ENCODE data around the gene FGB.
A peak's percentile ranks its signal among the peaks of the same experiment; 100 is the strongest.

FGB gene

DNA sequence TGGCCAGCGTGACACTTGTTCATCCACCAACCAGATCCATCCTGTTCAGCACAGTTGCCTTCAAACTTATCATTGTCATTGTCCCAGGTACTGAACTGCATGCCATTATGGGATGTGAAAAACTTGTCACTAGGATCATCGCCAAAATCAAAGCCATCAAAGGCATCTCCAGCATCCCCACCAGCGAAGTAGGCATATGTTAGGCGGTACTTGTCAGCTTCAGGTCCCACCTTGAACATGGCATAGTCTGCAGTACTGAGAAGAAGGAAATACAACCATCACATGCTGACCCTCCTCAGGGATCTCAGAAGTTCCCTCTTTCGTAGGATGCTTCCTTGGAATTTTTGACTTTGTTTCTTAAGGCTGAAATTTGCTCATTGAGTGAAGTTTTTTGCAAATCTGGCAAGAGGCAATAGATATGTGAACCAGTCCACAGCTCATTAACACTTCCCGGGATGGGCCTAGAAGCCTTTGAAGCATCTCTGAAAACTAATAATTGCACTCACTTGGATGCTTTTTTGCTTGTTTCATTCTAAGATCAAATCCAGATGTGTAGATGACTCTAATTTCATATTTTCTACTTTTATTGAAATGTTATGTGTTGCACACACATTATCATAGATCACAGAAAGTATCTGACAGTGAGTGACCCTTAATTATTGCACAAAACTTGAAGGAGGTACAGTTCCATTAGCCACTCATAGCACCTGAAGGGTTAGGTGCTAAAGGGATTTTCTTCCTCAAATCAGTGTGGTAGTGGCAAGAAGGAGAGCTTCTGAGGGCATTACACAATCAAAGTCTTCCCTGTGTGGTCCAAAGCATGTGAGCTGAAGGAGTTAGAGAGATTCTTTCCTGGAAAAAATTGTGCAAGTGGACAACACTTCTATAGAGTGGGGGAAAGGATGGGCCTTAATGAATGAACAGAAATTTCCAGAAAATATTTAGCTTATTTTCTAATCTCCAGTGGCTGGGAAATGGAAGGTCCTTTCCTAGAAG is 44.2 kb downstream of the FGB start:
- H3K4me3 ChIP-seq (ENCODE audit: low read depth, low read length): no peak overlapping the region
- TF ChIP-seq, protein P1, sequence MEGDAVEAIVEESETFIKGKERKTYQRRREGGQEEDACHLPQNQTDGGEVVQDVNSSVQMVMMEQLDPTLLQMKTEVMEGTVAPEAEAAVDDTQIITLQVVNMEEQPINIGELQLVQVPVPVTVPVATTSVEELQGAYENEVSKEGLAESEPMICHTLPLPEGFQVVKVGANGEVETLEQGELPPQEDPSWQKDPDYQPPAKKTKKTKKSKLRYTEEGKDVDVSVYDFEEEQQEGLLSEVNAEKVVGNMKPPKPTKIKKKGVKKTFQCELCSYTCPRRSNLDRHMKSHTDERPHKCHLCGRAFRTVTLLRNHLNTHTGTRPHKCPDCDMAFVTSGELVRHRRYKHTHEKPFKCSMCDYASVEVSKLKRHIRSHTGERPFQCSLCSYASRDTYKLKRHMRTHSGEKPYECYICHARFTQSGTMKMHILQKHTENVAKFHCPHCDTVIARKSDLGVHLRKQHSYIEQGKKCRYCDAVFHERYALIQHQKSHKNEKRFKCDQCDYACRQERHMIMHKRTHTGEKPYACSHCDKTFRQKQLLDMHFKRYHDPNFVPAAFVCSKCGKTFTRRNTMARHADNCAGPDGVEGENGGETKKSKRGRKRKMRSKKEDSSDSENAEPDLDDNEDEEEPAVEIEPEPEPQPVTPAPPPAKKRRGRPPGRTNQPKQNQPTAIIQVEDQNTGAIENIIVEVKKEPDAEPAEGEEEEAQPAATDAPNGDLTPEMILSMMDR (conservative IDR thresholded peaks at IDR 0.05; ENCODE audit: low read depth, low read length): no peak

DNA sequence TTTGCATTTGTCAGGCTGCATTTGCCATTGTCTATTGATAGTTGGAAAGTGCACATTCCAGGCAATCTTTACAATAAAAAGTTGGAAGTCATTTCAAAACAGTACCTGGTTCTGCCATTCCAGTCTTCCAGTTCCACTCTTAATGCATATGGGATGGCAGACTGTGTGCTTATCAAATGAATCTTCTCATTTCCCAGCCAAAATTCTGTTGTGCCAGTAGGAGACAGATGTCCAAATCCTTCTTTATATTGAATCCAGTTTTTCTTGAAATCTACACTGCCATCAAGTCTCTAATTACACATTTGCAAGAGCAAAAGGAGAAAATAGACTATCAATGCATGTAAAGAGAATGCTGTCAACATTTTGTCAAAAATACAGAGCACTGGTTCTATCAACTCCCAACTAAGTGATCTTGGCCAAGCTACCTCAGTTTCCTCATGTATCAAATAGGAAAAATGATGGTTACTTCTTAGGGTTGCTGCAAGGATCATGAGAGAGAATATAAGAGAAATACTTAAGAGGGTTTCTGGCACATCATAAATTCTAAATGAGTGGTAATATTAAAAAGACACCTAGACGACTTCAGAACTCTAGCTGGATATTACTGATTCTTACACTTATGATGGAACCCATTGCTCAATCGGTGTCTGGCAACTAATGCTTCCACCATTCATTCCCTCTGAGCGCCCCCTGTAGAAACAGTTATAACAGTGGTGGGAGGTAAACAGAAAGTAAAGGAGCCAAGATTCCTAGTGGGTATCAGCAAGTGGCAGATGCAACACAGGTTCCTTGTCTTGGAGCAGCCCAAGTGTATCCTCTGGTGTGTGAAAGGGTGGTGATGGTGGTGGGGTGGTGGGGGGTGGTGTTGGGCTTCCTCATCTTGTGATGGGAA is 45.8 kb downstream of the FGB start:
- no peak for DNase-seq (ENCODE audit: low read depth)
- TF ChIP-seq, protein P1 (conservative IDR thresholded peaks at IDR 0.05; ENCODE audit: low read depth, low read length): no peak
- no peak overlapping the region for H3K4me3 ChIP-seq (ENCODE audit: low read depth, low read length)

More for the DNA sequence above, 44.2 kb downstream of the FGB start:
- no peak for DNase-seq (ENCODE audit: low read depth)

DNA sequence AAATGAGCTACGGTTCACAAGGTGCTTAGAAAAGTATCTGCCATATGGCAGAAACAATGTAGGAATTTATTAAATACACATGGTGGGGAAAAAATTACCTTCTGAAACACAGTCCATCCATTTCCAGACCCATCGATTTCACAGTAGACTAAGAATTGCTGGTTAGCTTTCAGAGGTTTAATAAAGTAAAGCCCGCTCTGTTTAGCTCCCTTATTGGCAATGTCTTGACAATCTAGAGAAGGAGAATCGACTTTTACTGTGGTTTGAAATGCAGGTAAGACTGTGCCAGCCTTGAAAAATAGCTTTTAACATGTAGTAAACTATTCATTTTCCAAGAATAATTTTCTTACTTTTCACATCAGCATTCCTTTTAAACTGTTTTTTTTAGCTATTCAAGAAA is 46.7 kb downstream of the FGB start:
- H3K4me3 ChIP-seq (ENCODE audit: low read depth, low read length): no peak overlapping the region
- TF ChIP-seq, protein P1 (conservative IDR thresholded peaks at IDR 0.05; ENCODE audit: low read depth, low read length): no peak
- no peak for DNase-seq (ENCODE audit: low read depth)

DNA sequence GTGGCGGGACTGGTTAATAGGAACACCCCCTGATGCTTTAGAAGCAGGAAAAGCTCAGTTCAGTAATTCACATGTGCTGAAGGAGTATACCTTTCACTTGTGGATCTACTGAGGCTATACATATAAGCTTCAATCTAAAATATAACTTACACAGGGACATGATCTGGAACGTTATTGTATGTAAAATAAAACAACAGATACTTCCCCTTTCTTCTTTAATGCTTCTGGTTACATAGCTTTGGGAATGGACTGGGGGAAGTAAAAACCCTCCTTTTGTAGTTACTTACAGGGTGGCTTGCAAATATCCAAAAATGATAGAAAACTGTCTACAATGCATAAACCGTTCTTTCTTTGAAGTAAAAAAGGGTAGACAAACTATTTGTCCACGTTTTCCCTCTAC is 47.8 kb downstream of the FGB start:
- no peak overlapping the region for H3K4me3 ChIP-seq (ENCODE audit: low read depth, low read length)
- no peak for DNase-seq (ENCODE audit: low read depth)
- TF ChIP-seq, protein P1 (conservative IDR thresholded peaks at IDR 0.05; ENCODE audit: low read depth, low read length): no peak

DNA sequence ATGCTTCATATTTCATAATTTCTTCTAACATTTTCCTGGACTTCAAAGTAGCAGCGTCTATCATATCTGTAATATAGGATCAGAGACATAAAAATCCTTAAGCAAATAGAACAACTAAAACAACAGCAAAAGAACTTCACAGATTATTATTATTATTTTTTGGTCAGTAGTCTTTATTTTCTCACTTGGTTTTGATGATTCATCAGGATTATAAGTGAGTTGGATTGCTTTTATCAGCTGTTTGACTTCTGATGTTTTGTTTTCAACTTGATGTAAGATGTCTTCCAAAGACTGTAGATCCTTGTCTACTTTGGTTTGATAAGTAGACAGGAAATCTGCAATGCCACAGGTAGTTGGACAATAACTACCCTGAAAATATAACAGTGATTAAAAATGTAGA is 49.0 kb downstream of the FGB start:
- no peak for DNase-seq (ENCODE audit: low read depth)
- no peak overlapping the region for H3K4me3 ChIP-seq (ENCODE audit: low read depth, low read length)
- TF ChIP-seq, protein P1 (conservative IDR thresholded peaks at IDR 0.05; ENCODE audit: low read depth, low read length): no peak

DNA sequence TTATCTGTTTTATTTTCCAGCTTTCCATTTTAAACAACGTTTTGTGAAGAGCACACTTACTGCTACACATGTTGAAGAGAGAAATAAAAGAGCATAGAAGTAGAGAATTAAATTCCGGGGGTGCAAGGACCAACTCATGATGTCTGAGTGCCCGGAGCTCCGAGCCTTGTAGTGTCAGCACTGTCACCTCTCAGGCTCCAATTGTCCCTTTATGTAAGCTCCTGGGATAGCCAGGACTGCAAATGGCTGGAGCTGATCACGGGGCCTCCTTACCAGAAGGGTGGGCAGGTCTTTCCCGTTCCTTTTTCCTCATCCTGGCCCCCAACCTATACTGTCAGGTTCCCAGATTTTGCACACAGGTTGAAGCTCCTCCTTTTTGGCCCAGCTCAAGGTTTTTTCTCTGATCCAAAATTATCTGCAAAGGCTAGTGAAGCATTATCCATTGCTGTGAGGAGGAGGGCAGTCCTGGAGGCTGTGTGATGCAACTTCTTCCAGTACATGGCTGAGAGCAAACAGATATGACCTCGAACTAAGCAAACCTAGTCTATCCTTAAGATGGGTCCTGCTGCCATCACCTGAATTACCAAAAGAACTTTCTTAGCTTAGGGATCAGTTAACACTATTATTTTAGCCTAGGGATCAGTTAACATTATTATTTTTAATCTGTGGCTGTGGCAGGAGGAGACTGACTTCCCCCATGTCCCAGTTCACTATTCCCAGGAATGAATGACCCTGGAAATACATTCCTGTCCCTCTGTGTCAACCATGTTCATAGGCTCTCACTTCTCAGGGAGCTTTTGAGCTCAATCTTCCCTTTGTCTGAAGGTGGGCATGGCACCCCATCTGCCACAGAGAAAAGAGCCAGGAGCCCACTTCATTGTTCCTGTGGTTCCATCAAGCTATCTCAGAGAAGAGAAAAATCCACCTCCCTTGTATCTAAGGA is 49.9 kb downstream of the FGB start, which contains the start of gene FGG:
TSS of gene FGG (minus strand) at position 185 of the 943 bp plus-strand sequence. CDS start at position 138, 47 bp downstream.
- DNase-seq (ENCODE audit: low read depth): peak; percentile 12
- no peak within 1 kb of the TSS for H3K4me3 ChIP-seq (ENCODE audit: low read depth, low read length)
- TF ChIP-seq, protein P1 (conservative IDR thresholded peaks at IDR 0.05; ENCODE audit: low read depth, low read length): no peak
